Measurements from ENCODE around the gene PTHLH.

PTHLH gene

GRCh38 chr12:27946421-27946820 lies 26.1 kb downstream of the PTHLH start:
- no peak for DNase-seq (ENCODE audit: insufficient read length, low spot score)

GRCh38 chr12:27940756-27941402 lies 31.7 kb downstream of the PTHLH start:
- FAIRE-seq (peak; percentile 100), DNase-seq (ENCODE audit: insufficient read length, low spot score) (peak; percentile 91)

More at GRCh38 chr12:27946421-27946820, 26.1 kb downstream of the PTHLH start:
- FAIRE-seq, result no peak

- no peak for DNase-seq (ENCODE audit: insufficient read length, low spot score)
- no peak for FAIRE-seq
Measured at GRCh38 chr12:27940245-27940644, 32.3 kb downstream of the PTHLH start.

GRCh38 chr12:27937768-27938167 lies 34.8 kb downstream of the PTHLH start:
- no peak for DNase-seq (ENCODE audit: insufficient read length, low spot score)

GRCh38 chr12:27936196-27936595 lies 36.3 kb downstream of the PTHLH start:
- FAIRE-seq (peak; percentile 31), DNase-seq (ENCODE audit: insufficient read length, low spot score) (no peak)

More at GRCh38 chr12:27937768-27938167, 34.8 kb downstream of the PTHLH start:
- FAIRE-seq, result no peak

GRCh38 chr12:27934276-27934675 lies 38.3 kb downstream of the PTHLH start:
- no peak for FAIRE-seq

GRCh38 chr12:27931390-27931789 lies 41.1 kb downstream of the PTHLH start:
- DNase-seq (ENCODE audit: insufficient read length, low spot score) (no peak), FAIRE-seq (peak; percentile 80)

More at GRCh38 chr12:27934276-27934675, 38.3 kb downstream of the PTHLH start:
- no peak for DNase-seq (ENCODE audit: insufficient read length, low spot score)

- FAIRE-seq, result peak; percentile 62
- no peak for DNase-seq (ENCODE audit: insufficient read length, low spot score)
Measured at GRCh38 chr12:27927347-27927746, 45.2 kb downstream of the PTHLH start.

- no peak for DNase-seq (ENCODE audit: insufficient read length, low spot score)
- peak; percentile 88 for FAIRE-seq
Measured at GRCh38 chr12:27924350-27925135, 48.0 kb downstream of the PTHLH start.

- FAIRE-seq (no peak), DNase-seq (ENCODE audit: insufficient read length, low spot score) (peak; percentile 29)
Measured at GRCh38 chr12:27922531-27923139, 49.9 kb downstream of the PTHLH start.

GRCh38 chr12:27919671-27920235 lies 52.8 kb downstream of the PTHLH start:
- DNase-seq (ENCODE audit: insufficient read length, low spot score) (no peak), FAIRE-seq (peak; percentile 26)

GRCh38 chr12:27915536-27915935 lies 57.0 kb downstream of the PTHLH start:
- DNase-seq (ENCODE audit: insufficient read length, low spot score), result no peak
- FAIRE-seq, result no peak

GRCh38 chr12:27915021-27915420 lies 57.5 kb downstream of the PTHLH start:
- DNase-seq (ENCODE audit: insufficient read length, low spot score) (no peak), FAIRE-seq (no peak)

GRCh38 chr12:27913999-27914614 lies 58.4 kb downstream of the PTHLH start:
- peak; percentile 79 for FAIRE-seq
- DNase-seq (ENCODE audit: insufficient read length, low spot score), result no peak

GRCh38 chr12:27911397-27911796 lies 61.1 kb downstream of the PTHLH start:
- FAIRE-seq (no peak), DNase-seq (ENCODE audit: insufficient read length, low spot score) (no peak)

Measured in HTR-8/SVneo (cell line).